Sigmoid colon (tissue), 7 donors: ENCODE measurements around the gene MVB12B. TPM values are rescaled to one million over a fixed set of nuclear protein-coding genes. Genes with fewer than 3 reads are reported as not detected.

Experiments
- DNase-seq: peaks from one replicate; pipeline ENCODE4 v3.0.0-alpha.2; 2019
- H3K27ac ChIP-seq, 4 donors: fragments of 200-600 bp; sonication (generic); one replicate each; pipeline ENCODE4 v1.5.1; 2016 to 2019; ENCODE audit warnings: mild to moderate bottlenecking in 1 of 4
- H3K27me3 ChIP-seq, 3 donors: fragments of 200-600 bp; sonication (generic); one replicate each; pipeline ENCODE4 v1.5.1; 2019; ENCODE audit warnings: mild to moderate bottlenecking in 1 of 3
- H3K36me3 ChIP-seq, 4 donors: fragments of 200-600 bp; sonication (generic); one replicate each; pipeline ENCODE4 v1.5.1; 2016 to 2019
- H3K4me1 ChIP-seq, 4 donors: fragments of 200-600 bp; sonication (generic); one replicate each; pipeline ENCODE4 v1.5.1; 2017 to 2019
- H3K4me3 ChIP-seq, 4 donors: fragments of 200-600 bp; sonication (generic); one replicate each; pipeline ENCODE4 v1.5.1; 2017 to 2019; ENCODE audit warnings: mild to moderate bottlenecking in 2 of 4, moderate library complexity in 1 of 4
- H3K9me3 ChIP-seq, 4 donors: fragments of 200-600 bp in 3 of 4; sonication (generic) in 3 of 4; one replicate each; pipeline versions ENCODE4 v1.5.1 to v1.6.1; 2013 to 2019
- CTCF ChIP-seq, 4 experiments: fragments of 450-650 bp in 3 of 4; fragments of 200-600 bp in 1 of 4; IDR thresholded peaks; one replicate each; pipeline ENCODE4 v1.5.1; 2016 to 2019; ENCODE audit warnings: antibody characterized with exemption in 4 of 4, mild to moderate bottlenecking in 3 of 4, moderate library complexity in 2 of 4
- EP300 ChIP-seq, 4 donors: sonication (generic); formaldehyde crosslinking; IDR thresholded peaks; one replicate each; pipeline ENCODE4 v1.6.1; 2017; ENCODE audit warnings: antibody characterized with exemption in 4 of 4
- POLR2A ChIP-seq, 2 donors: fragments of 450-650 bp; IDR thresholded peaks; one replicate each; pipeline ENCODE4 v1.6.1; 2016; ENCODE audit warnings: antibody characterized with exemption in 2 of 2, mild to moderate bottlenecking in 2 of 2, moderate library complexity in 2 of 2
- POLR2AphosphoS5 ChIP-seq, 4 donors: sonication (generic); formaldehyde crosslinking; IDR thresholded peaks; one replicate each; pipeline ENCODE4 v1.6.1; 2017; ENCODE audit warnings: antibody characterized with exemption in 4 of 4
- WGBS, 2 donors: extraction: QIAGEN DNeasy Blood & Tissue Kit; methylation state at CpG; one replicate each; pipeline ENCODE4 v1.1.7; 2013; 5-methylcytosine and 5-hydroxymethylcytosine counted together
- intact Hi-C: fragments of 100-400 bp; cut with DNase I; formaldehyde crosslinking; loops from one replicate; pipeline ENCODE4 v1.15.1; 2023
- polyA plus RNA-seq, 3 donors: library from polyadenylated mRNA; stranded (reverse); fragments of 200-250 nt; gene quantifications; one replicate each; pipeline ENCODE4 v1.2.3, GENCODE V29; 2013
- total RNA-seq, 4 donors: library from RNA; depleted of rRNA; stranded (reverse); fragments of >200 nt; gene quantifications; one replicate each; pipeline ENCODE4 v1.1.0, GENCODE V29; 2016
- donor health status: healthy with polysubstance abuse.
- donor health status: Bipolar disorder and iron deficiency.
- donor health status: healthy.

Gene MVB12B
- total and polyA plus RNA-seq, 7 donors = 5.1 to 14.4 (median 12.2) TPM

- Histone ChIP-seq H3K36me3 (peaks cover 0 to 15% (median 6%) of the 10 kb centered on the region in 4 donors), H3K4me3 (no peak overlapping the region)
Measured at GRCh38 chr9:126417684-126418083, 91.1 kb downstream of the MVB12B start.

GRCh38 chr9:126418608-126419007, 92.0 kb downstream of the MVB12B start:
- no peak overlapping the region for H3K4me3 ChIP-seq
- no peak for TF ChIP-seq CTCF (IDR thresholded peaks at IDR 0.05)
- no peak for TF ChIP-seq POLR2AphosphoS5 (IDR thresholded peaks at IDR 0.05)
- no peak for TF ChIP-seq POLR2A (IDR thresholded peaks at IDR 0.05)
- no peak for TF ChIP-seq EP300 (IDR thresholded peaks at IDR 0.05)
- peaks cover 0 to 24% (median 6%) of the 10 kb centered on the region in 4 donors for H3K36me3 ChIP-seq
- intact Hi-C loops = no loop called here
- no peak for DNase-seq
- 91 to 92% methylated on average over 6 of the region's 6 CpGs for WGBS, 2 donors
- no peak overlapping the region for H3K27ac ChIP-seq
- no peaks in the 10 kb centered on the region for H3K27me3 ChIP-seq
- no peaks in the 10 kb centered on the region for H3K9me3 ChIP-seq
- H3K4me1 ChIP-seq = no peaks in the 10 kb centered on the region

More at GRCh38 chr9:126417684-126418083, 91.1 kb downstream of the MVB12B start:
- no peak overlapping the region for H3K27ac ChIP-seq
- no peaks in the 10 kb centered on the region for H3K9me3 ChIP-seq
- no peak for DNase-seq
- WGBS, 2 donors = 95 to 99% methylated on average over 2 of the region's 2 CpGs
- TF ChIP-seq POLR2A (IDR thresholded peaks at IDR 0.05) = no peak
- no peak for TF ChIP-seq EP300 (IDR thresholded peaks at IDR 0.05)
- TF ChIP-seq CTCF (IDR thresholded peaks at IDR 0.05) = no peak
- no peak for TF ChIP-seq POLR2AphosphoS5 (IDR thresholded peaks at IDR 0.05)
- no peaks in the 10 kb centered on the region for H3K27me3 ChIP-seq
- intact Hi-C loops = no loop called here
- no peaks in the 10 kb centered on the region for H3K4me1 ChIP-seq

GRCh38 chr9:126419475-126419874, 92.8 kb downstream of the MVB12B start:
- TF ChIP-seq POLR2A (IDR thresholded peaks at IDR 0.05) (no peak), POLR2AphosphoS5 (IDR thresholded peaks at IDR 0.05) (no peak), CTCF (IDR thresholded peaks at IDR 0.05) (no peak), EP300 (IDR thresholded peaks at IDR 0.05) (no peak)
- peaks cover 0 to 33% (median 7%) of the 10 kb centered on the region in 4 donors for H3K36me3 ChIP-seq
- no peaks in the 10 kb centered on the region for H3K4me1 ChIP-seq
- H3K9me3 ChIP-seq = no peaks in the 10 kb centered on the region
- no peaks in the 10 kb centered on the region for H3K27me3 ChIP-seq
- H3K4me3 ChIP-seq = no peak overlapping the region
- H3K27ac ChIP-seq = no peak overlapping the region
- no peak for DNase-seq
- 76 to 80% methylated on average over 6 of the region's 6 CpGs for WGBS, 2 donors
- intact Hi-C loops = no loop called here

- no peak for DNase-seq
- no peak overlapping the region for H3K27ac ChIP-seq
- WGBS, 2 donors = 84 to 93% methylated on average over 7 of the region's 7 CpGs
- no peaks in the 10 kb centered on the region for H3K4me1 ChIP-seq
- no peaks in the 10 kb centered on the region for H3K27me3 ChIP-seq
- H3K4me3 ChIP-seq = no peak overlapping the region
- TF ChIP-seq EP300 (IDR thresholded peaks at IDR 0.05) = no peak
- TF ChIP-seq CTCF (IDR thresholded peaks at IDR 0.05) = no peak
- TF ChIP-seq POLR2AphosphoS5 (IDR thresholded peaks at IDR 0.05) = no peak
- no peak for TF ChIP-seq POLR2A (IDR thresholded peaks at IDR 0.05)
- H3K9me3 ChIP-seq = no peaks in the 10 kb centered on the region
- intact Hi-C loops = no loop called here
- peaks cover 0 to 37% (median 9%) of the 10 kb centered on the region in 4 donors for H3K36me3 ChIP-seq
Measured at GRCh38 chr9:126420135-126420534, 93.5 kb downstream of the MVB12B start.
